Non-pigmented ciliary epithelial cell (primary cell): ENCODE data around the gene SLTM.
"Not testable (repeated sequence)": the region's sequence is repeated elsewhere in the genome, so short reads cannot be mapped to it uniquely, and the experiment has no call there.

Experiments used
- DNase-seq: peaks from one replicate; pipeline ENCODE4 v3.0.0-alpha.2; 2010; ENCODE audit warnings: low read depth

Gene SLTM

DNA sequence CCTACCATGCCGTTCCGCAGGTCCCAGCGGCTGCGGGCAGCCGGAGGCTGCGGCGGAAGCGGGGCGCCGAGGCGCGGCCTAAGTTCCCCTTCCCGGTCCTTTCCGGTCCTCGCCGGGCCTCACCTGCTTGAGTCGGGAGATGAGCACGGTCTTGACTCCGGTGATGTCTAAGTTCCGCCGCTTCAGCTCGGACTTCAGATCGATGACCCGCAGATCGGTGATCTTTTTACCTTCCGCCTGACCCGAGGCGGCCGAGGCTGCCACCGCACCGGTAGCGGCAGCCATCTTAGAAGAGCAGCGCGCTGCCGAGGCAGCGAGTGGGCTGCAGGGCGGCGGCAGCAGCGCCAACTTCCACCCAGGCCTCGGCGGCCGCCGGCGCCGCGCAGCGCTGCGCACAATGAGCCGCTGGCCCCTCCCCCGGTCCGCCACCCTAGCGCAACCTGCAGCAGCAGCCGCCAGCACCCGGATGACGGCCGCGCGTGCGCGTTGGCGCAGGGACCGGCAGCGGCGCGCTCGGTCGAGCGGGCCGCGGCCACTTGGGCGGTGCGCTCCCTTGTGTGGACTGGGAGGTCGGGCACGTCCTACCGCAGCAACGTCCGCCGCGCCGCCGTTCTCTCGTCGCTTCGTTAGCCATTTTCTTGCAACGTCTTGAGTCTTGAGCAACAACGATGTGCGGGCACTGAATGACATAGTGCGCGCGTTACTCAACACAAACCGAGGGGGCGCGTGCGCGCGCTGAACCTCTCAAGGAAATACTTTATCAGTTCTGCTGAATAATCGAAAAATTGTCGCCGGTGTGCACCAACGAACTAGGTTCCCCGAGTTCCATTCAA, at the start of gene SLTM:
Gene SLTM (minus strand): TSS at position 399 of the 833 bp plus-strand sequence. CDS start 114 bp downstream, at position 285.
- DNase-seq: peak; percentile 63

DNA sequence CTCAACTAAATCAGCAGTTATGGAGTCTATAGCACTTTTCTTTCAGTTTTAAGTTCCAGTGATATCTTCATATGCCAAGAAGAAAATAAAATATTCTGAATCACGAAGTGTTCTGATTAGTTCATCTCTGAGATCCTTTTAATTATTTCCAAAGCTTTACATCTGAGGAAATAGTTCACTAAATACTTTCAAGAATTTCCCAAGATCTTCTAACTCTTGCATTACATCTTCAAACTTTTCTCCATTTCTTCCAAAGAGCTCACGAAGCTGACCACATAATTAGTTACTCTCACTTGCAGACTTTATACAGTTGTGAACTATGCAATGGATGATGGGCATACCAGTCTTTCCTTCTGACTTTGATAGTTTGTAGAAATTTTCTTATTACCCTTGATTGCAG, 49.8 kb upstream of the SLTM start:
- no peak for DNase-seq

DNA sequence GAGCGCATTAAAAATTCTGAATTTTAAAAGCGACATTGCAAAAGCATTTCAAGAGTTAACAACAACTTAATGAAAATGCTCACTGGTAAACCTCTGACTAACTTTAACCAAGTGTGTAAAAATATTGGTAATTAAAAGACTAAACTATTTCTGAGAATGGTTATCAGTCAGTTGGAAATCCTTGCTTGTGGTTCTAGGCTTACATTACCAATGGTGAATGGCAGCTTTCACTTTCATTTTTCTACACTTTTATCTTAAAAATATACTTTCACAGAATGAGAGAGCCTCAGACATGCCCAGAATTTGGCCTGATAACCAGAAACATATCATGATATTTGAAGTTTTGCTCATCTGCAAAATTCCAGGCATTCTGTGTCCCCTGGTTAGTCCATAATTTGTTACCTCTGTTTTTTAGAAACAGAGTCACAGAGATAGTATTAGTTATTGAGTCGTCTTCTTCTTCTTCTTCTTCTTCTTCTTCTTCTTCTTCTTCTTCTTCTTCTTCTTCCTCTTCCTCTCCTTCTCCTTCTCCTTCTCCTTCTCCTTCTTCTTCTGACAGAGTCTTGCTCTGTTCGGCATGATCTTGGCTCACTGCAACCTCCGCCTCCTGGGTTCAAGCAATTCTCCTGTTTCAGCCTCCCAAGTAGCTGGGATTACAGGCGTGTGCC, 48.5 kb upstream of the SLTM start:
- no peak for DNase-seq

DNA sequence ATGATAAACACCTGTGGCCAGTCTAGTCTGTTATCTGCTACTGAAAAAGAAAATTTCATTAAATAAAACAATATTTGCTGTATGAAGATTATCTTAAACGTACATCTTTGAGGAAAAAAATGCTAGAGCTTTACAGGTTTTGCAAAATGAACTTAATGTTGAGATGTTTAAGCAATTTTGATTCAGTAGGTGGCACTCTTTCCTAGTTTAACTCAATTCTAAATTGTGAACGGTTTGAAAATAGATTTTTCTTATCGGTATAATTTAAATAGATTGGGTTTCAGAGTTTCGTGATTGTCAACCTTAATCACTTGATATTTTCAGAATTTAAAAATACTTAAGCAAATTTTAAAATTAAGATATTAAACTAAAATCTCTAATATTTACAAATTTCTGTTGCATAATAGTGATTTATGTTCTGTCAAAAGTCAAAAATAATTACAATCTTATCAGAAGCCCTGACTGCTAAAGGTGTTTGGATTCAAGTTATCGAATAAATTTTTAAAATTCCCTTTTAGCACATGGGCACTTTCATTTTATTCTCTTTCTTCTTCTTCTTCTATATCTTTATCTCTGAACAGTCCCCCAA, 47.0 kb upstream of the SLTM start:
- DNase-seq: no peak

DNA sequence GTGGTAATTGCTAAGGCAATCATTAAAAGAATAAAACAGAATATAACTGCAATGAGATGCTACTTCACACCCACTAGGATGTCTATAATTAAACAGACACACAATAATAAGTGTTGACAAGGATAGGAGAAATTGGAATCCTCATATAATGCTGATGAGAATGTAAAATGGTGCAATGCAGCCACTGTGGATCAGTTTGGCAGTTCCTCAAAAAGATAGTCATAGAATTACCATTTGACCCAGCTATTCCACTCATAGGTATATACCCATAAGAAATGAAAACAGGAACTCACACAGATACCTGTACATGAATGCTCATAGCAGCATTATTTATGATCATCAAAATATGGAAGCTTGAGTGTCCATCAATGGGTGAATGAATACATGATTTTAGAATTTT, 44.4 kb upstream of the SLTM start:
- DNase-seq: no peak

DNA sequence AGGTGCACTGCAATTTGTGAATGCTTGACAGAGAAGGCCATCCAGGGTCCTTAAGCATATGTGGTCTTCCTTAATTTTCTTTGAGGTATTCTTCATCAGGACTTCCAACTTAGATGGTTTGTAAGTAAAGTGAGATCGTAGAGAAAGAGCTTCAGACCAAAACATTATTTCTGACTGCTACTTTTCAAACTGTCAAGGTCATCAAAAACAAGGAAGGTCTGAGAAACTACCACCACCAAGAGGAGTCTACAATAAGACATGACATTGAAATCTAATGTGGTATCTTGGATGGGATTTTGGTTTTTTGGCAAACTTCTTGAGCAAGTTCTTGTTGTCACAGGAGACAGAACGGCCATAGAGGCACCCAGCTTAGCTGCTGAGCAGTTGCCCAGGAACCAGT, 34.0 kb upstream of the SLTM start:
- DNase-seq: no peak

DNA sequence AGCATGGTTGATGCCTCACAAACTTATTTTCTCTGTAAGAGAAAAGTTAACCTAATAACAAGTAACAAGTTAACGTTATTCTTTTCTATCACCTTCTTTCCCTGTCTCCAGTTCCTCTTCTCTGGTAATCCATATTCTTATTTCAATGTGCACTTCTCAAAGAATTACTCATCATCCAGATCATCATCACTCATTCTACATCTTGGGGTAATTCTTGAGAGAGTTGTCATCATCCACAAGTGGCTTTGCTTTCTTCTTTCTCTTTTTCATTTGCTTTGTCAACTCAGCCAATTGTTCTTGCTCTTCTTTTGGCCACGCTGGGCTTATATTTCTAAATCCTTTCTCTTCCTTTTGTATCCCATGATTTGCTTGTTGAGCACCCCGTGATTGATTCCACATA, 33.2 kb upstream of the SLTM start:
- DNase-seq: no peak

DNA sequence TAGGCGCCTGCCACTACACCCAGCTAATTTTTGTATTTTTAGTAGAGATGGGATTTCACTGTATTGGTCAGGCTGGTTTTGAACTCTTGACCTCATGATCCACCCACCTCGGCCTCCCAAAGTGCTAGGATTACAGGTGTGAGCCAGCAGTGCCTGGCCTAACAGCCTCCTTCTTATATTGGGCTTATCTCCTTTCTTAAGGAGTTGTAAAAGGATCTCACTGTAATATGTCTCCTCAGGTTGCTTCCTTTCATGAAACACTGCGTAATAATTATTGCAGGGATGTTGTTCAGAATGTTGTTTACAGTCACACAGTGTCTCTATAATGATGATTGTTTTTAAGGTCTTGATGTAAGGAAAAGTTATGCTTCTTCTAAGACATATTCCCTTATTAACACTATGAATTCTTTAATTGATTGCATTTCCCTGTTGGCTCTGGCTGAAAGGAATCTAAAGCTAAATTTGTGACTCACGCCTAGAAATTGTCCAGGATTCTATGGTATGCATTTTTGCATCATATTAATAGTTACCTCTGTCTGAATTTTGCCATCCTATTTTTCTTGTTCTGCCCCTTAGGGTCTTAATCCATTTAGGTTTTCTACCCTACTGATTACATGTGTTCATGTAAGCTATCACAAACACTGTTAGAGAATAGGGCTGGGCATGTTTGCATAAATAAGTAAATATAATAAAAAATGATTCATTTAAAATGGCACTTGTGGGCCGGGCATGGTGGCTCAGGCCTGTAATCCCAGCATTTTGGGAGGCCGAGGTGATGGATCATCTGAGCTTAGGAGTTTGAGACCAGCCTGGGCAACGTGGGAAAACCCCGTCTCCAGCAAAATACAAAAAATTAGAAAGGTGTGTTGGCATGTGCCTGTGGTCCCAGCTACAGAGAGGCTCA, 29.4 kb upstream of the SLTM start:
- DNase-seq: no peak

DNA sequence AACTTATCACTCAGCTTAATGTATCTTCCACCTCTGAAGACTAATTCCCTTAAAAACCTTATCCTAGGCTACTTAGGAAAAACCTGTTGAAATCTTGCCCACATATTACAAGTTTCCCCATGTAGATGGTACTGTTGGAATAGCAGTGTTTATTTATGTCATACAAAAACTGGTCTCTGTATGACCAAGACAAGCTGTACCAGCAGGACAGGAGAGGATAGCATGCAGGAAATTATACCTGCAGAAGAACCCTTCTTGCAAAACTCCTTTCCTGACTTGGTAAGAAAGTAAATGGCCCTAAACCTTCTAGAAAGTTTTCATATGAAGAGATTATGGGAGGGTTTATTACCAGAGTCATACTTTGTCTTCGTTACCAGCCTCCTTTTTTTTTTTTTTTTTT, 28.7 kb upstream of the SLTM start:
- no peak for DNase-seq

DNA sequence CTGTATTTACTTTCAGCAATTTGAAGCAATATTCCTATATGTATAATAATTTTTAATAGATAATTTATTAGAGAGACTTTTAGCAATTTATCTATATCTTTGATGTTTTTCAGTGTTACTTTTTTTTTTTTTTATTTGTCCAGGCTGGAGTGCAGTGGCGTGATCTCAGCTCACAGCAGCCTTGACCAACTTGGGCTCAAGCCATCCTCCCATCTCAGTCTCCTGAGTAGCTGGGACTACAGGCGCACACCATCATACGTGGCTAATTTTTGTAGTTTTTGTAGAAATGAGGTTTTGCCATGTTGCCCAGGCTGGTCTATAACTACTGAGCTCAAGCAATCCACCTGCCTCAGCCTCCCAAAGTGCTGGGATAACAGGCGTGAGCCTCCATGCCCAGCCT, 25.3 kb upstream of the SLTM start:
- no peak for DNase-seq

DNA sequence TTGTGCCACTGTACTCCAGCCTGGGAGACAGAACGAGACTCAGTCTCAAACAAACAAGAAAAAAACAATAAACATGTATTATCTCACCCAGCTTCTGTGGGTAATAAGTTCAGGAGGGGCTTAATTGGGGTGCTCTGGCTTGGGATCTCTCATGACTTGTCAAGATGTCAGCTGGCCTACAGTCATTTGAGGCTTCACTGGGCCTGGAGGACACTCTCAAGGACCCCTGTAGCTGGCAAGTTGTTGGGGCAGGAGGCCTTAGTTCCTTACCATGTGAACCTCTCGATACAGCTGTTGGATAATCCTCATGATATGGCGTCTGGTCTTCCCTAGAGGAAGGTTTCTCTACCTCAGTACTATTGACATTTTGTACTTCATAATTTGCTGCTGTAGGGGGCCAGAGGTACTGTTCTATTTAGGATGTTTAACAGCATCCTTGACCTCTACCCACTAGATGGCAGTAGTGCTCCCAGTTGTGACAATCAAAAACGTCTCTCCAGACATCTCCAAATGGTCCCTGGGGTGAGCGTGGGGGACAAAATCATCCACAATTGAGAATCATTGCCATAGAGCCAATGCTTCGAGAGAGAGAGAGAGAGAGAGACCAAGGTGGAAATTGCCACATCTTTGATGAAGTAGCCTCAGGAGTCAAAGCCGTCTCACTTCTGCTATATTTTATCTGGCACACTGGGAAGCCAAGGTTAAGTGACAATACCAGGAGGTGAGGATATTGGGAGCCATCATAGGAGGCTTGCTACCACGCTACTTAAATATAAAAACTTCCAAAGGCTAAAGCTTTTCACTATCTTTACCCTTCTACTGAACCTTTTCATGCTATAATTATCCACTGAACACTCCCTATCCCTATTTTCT, 23.9 kb upstream of the SLTM start:
- no peak for DNase-seq

DNA sequence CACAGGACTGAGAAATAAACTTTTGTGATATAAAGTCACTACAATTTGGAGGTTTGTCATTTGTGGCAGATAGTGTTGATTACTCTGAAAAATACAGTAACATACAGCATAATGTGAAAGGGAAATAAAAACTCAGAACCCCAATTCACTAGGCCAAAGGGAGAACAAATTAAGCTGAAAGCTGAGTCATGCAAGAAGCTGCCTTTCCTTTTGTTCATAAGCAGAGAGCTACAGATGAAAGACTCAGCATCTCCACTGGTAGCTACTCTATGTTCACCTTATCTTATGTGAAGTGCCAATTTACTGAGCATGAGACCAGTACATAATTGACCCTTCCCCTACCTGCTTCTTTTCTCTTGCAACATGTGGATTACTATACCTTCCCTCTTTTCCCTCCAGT, 19.3 kb upstream of the SLTM start:
- DNase-seq: no peak

DNA sequence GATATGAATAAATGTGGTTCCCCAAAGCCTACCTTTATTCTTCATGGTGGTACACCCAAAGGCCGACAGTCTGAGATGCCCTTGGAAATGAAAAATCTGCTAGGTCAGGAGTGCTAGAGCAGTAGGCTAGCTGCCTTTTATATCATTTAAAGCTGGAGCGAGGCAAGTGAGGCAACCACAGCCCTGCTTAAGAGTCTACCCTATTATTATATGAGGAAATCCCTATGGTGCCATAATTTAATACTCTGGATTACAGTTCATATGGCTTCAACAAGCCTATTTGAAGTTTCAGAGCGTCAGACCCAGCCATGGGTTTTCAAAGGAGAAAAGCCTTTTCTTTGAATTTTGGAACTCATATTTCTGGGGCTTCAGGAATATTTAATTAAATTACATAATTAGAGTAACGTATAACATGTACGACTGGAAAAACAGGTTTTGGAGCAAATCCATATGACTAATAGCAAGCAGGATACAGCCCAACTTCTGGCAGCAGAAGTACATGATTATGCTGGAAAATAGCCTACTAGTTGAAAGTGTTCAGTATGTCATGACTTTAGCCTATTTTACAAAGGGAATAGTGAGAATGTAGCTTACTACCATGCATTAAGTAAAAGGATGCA, 18.0 kb upstream of the SLTM start:
- no peak for DNase-seq

DNA sequence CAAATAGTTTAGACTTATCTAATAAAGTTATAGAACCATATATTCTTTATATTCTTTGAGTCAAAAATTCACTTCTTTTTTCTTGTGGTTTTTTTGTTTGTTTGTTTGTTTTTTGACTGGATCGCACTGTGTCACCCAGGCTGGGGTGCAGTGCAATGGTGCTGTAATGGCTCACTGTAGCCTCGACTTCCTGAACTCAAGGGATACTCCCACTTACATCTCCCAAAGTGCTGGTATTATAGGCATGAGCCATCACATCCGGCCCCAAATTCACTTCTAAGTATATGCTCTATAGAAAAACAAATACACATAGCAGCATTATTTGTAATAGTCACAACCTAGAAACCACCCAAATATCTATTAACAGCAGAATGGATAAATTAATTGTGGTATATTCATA, 13.7 kb upstream of the SLTM start:
- no peak for DNase-seq

DNA sequence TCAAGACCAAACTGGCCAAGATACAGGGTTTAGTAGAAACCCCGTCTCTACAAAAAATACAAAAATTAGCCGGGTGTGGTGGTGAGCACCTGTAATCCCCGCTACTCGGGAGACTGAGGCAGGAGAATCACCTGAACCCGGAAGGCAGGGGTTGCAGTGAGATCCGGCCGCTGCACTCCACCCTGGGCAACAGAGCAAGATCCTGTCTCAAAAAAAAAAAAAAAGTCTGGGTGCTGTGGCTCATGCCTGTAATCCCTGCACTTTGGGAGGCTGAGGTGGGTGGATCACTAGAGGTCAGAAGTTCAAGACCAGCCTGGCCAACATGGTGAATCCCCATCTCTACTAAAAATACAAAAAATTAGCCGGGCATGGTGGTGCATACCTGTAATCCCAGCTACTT, 1.5 kb upstream of the SLTM start:
- not testable (repeated sequence) for DNase-seq

DNA sequence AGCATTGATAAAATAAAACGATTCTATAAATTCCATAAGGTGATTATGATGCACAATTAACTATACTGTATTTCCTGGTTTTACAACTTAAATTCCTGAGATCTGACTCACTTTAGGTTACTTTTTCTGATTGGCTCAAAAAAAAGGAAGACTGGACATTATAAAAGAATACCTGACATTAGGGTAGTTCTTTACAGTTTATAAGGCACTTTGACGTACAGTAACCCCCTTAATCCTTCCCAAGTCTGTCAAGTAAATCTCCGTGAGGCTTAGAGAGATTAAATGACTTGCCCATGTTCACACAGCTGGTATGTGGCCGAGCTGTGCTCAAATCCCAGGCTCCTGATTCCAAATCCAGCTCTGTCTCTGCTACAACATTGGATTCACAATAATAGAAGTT, 1.0 kb upstream of the SLTM start:
- DNase-seq: no peak

DNA sequence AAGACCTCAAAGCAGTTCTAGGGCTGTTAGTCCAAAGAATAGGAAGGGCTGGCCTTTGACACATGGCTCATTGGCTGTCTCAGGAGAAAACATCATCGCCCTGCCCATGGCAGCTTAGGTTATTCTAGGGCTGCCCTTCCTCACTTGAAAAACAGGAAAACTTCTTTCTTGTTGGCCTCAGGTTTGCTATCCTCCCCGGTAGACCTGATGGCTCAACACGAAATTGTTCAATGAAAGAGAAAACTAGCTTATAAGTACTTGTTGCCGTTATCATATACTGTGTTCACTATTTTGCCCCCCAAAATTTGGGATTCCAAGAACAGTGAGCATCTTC, 602 bp upstream of the SLTM start:
- no peak for DNase-seq

DNA sequence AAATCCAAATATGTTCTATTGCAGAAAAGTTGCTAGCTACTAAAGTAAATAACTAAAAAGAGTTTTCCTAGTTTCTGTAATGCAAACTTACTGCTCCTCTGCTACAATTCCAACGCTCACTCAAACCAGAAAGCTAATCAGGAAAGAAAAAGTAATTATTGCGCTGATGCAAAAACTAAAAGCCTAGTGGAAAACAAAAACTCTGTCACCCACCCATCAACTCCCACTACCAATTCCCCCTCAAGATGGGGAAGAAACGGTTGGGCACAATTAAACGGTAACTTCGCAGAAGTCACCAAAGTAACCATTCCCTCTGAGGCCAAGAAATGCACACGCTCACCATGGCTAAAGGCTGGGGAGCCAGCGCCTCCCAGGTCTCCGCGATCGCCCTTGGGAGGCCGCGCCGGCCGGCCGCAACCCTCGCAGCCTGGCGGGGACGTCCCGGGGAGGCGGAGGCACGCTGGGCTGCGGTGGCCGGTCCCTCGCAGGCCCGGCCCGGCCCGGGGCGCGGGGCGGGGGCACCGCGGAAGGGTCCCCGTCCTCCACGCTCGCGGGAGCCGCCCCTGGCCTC, 684 bp downstream of the SLTM start:
- no peak for DNase-seq

DNA sequence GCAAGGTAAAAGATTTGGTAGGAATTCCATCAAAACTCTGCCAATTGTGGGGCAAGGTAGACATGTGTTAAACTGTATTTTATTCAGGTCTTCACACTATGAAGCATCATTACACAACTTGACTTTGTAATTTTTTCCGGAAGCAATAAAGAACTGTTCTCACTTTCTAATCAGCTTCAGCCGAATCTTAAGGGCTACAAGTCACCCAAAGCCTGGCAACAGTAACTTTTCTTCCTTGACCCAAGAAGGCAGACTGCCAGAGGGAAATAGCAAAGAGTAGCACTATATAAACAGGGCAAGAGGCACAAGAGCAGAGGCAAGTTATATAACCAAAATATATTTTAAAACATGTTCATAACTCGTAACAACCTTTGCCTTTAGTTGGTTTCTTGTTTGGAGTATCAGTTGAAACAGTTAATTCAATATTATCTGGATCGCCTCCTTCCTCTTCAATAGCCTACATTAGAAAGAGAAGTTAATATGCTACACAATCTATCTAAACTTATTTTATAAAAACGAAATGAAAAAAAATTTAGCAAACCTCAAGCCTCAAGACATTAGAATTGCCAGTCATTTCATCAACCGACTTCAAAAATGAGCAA, 1.4 kb downstream of the SLTM start:
- no peak for DNase-seq

DNA sequence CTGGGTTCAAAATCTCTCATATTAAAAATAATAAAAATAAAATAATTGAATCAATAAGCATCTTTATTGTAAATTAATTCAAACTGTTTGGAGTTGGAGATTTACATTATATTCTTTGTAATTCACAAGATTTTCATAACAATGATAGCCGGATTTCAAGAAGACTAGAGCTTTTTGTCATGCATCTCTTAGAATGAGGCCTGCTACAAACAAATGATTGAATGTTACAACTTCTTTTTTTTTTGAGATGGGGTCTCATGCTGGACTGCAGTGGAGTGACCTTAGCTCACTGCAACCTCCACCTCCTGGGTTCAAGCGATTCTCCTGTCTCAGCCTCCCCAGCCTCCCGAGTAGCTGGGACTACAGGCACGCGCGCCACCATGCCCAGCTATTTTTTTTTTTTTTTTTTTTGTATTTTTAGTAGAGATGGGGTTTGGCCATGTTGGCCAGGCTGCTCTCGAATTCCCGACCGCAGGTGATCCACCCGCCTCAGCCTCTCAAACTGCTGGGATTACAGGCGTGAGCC, 3.5 kb downstream of the SLTM start:
- no peak for DNase-seq
